SK-N-SH (cell line): Measurements from ENCODE around the gene R3HCC1L.

Experiments used
- CTCF ChIP-seq: fragments of 200-600 bp; sonication (generic); IDR thresholded peaks from 2 replicates; pipeline ENCODE4 v1.6.1; 2017; ENCODE audit warnings: antibody characterized with exemption, mild to moderate bottlenecking, moderate library complexity
- EP300 ChIP-seq, 2 experiments: IDR thresholded peaks; 2 replicates each; pipeline versions ENCODE4 v1.4.0 to v1.6.1; 2012; ENCODE audit warnings: borderline replicate concordance in 1 of 2, low read depth in 1 of 2, low read length in 1 of 2
- RAD21 ChIP-seq: IDR thresholded peaks from 2 replicates; pipeline ENCODE4 v1.6.1; 2012; ENCODE audit warnings: mild to moderate bottlenecking, low read length
- REST ChIP-seq: IDR thresholded peaks from 2 replicates; pipeline ENCODE4 v1.6.1; 2012; ENCODE audit warnings: mild to moderate bottlenecking, low read depth, low read length, moderate library complexity
- RFX5 ChIP-seq: IDR thresholded peaks from 2 replicates; pipeline ENCODE4 v1.6.1; 2012; ENCODE audit warnings: mild to moderate bottlenecking, improper control_type of control experiment, low read length
- SIN3A ChIP-seq: IDR thresholded peaks from 2 replicates; pipeline ENCODE4 v1.6.1; 2012; ENCODE audit warnings: low read depth, mild to moderate bottlenecking, low read length, moderate library complexity, borderline replicate concordance

- TF ChIP-seq SIN3A (no peak), CTCF (no peak), RFX5 (no peak), REST (no peak), RAD21 (no peak), EP300 (IDR thresholded peaks at IDR 0.05; ENCODE audit: borderline replicate concordance in 1 of 2, low read depth in 1 of 2, low read length in 1 of 2) (no peak)
Observed at GRCh38 chr10:98249134-98249533, 114.7 kb downstream of the R3HCC1L start.
